ENCODE measurements around the gene MTG2.

Gene MTG2

GRCh38 chr20:62183426-62184142 lies 756 bp downstream of the MTG2 start:
- peak; percentile 7 for DNase-seq (ENCODE audit: low spot score)

GRCh38 chr20:62186096-62186426 lies 3.2 kb downstream of the MTG2 start:
- DNase-seq (ENCODE audit: low spot score): no peak

- no peak for DNase-seq (ENCODE audit: low spot score)
These were observed 4.3 kb downstream of the MTG2 start for GRCh38 chr20:62186887-62187866.

GRCh38 chr20:62190639-62191411 lies 8.0 kb downstream of the MTG2 start:
- DNase-seq (ENCODE audit: low spot score): no peak

GRCh38 chr20:62191781-62192559 lies 9.1 kb downstream of the MTG2 start:
- DNase-seq (ENCODE audit: low spot score): no peak

- no peak for DNase-seq (ENCODE audit: low spot score)
These were observed 9.8 kb downstream of the MTG2 start for GRCh38 chr20:62192635-62193034.

GRCh38 chr20:62193079-62194025 lies 10.5 kb downstream of the MTG2 start:
- DNase-seq (ENCODE audit: low spot score): no peak

- DNase-seq (ENCODE audit: low spot score): no peak
These were observed 12.2 kb downstream of the MTG2 start for GRCh38 chr20:62195075-62195405.

GRCh38 chr20:62195736-62196135 lies 12.9 kb downstream of the MTG2 start:
- no peak for DNase-seq (ENCODE audit: low spot score)

- DNase-seq (ENCODE audit: low spot score): no peak
These were observed 13.5 kb downstream of the MTG2 start for GRCh38 chr20:62196286-62196685.

- no peak for DNase-seq (ENCODE audit: low spot score)
These were observed 14.5 kb downstream of the MTG2 start for GRCh38 chr20:62197311-62197710.

- no peak for DNase-seq (ENCODE audit: low spot score)
These were observed 15.0 kb downstream of the MTG2 start for GRCh38 chr20:62197801-62198200.

- DNase-seq (ENCODE audit: low spot score): no peak
These were observed 15.7 kb downstream of the MTG2 start for GRCh38 chr20:62198496-62198895.

GRCh38 chr20:62198931-62199330 lies 16.1 kb downstream of the MTG2 start:
- no peak for DNase-seq (ENCODE audit: low spot score)

GRCh38 chr20:62200491-62201172 lies 17.8 kb downstream of the MTG2 start:
- no peak for DNase-seq (ENCODE audit: low spot score)

- DNase-seq (ENCODE audit: low spot score): no peak
These were observed 18.6 kb downstream of the MTG2 start for GRCh38 chr20:62201173-62202082.

- DNase-seq (ENCODE audit: low spot score): no peak
These were observed 19.2 kb downstream of the MTG2 start for GRCh38 chr20:62202083-62202395.

- DNase-seq (ENCODE audit: low spot score): no peak
These were observed 20.0 kb downstream of the MTG2 start for GRCh38 chr20:62202676-62203377.

All from hematopoietic multipotent progenitor cell treated with erythropoietin and hydrocortisone succinate and interleukin-3 and kit ligand, for 17 days (in vitro differentiated cells).